GM21367 (cell line): Measurements from ENCODE around the gene PPP1R15A.
"Not testable (repeated sequence)": the region's sequence is repeated elsewhere in the genome, so short reads cannot be mapped to it uniquely, and the experiment has no call there.

ENCODE experiments used
- ATAC-seq: cut with Tn5 transposase; IDR thresholded peaks from one replicate; pipeline ENCODE4 v1.9.1; 2021; ENCODE audit not compliant: unreplicated experiment

PPP1R15A gene

DNA sequence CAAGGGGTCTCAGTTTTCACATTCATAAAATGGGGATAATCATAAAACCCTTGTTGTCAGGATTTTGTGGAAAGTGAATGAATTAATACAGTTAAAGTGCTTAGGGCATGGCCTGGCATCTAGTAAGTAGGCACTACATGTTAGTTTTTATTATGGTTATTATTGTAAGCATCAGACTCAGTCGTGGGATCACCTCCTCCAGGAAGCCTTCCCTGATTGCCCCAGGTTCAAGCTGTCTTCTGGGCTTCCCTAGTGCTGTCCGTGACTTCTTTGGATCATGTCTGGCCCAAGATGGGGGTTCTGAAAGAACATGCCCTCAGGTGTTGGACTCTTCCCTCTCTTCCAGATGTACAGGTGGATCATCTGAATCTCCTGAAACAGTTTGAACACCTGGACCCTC lies 38.6 kb downstream of the PPP1R15A start:
- no peak for ATAC-seq

DNA sequence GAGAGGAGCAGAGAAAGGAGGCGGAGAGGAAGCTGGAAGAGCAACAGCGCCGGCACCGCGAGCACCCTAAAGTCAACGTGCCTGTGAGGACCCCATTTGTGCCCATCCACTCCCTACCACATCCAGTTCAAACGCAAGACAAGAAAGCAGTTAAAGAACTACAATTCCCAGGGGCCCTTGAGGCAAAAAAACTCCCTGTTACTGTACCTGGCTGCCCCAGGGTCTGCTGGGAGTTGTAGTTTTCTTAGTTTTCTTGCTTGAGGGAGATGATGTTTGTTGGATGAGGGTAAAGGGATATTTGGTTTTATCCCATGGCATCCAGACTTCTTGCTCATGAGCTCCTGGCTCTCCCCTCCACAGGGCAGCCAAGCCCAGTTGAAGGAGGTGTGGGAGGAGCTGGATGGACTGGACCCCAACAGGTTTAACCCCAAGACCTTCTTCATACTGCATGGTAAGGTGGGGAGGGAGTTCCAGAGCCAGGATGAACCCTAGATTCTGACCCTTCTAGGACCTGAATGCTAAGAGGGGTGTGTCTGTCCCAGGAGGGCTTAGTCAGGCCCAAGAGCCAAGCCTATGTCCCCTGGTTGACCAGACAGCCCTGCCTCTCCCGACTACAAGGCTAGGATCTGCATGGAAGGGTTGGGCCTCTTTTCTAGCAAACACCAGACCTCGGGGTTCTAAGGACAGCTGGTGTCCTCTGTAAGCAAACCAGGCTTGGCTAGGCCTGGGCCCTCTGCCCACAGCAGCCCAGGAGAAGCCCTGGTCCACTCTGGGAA lies 41.1 kb downstream of the PPP1R15A start:
- ATAC-seq, result no peak

DNA sequence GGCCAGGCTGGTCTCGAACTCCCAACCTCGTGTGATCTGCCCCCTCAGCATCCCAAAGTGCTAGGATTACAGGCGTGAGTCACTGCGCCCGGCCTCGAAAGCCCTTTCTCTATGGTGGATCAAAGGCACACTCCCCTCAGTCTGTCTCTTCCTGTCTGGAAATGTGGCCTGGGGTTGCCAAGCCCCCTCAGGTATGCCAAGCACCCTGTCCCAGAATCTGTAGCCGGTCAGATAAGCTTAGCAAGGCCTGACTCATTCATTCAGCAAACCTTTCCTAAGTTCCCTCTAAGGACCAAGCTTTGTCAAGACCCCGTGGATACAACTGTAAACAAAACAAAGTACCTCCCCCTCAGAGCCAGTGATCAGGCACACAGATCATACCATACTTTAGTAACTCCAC lies 42.0 kb downstream of the PPP1R15A start:
- ATAC-seq, result no peak

DNA sequence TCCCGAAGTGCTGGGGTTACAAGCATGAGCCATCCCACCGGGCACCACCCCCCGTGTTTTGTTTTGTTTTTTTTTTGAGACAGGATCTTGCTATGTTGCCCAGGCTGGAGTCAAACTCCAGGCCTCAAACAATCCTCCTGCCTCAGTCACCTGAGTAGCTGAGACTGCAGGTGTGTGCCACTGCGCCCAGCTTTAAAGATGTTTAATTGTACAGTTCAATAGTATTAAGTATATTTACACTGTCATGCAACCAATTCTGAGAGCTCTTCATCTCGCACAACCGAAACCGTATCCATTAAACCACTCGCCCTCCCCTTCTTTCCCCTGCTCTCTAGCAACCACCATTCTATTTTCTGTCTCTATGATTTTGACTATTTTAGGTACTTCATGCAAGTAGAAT lies 43.5 kb downstream of the PPP1R15A start:
- ATAC-seq, result no peak

DNA sequence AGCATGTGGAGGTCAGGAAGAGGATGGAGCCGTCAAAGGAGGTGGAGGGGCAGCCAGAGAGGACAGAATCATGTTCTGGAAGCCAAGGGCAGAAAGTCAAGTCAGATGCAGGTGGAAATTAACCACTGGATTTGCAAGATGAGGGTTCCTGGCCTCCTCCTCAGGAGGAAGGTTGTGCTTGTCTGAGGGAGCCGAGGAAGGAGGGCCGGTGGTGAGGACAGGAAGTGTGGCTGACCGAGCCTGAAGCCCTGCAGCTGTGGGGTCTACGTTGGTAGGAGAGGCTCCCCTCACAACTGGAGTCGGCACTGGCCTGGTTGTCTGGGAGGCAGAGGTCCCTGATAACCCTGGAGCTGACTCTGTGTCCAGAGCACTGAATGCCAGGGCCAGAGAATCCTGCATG lies 45.9 kb downstream of the PPP1R15A start:
- ATAC-seq, result no peak

DNA sequence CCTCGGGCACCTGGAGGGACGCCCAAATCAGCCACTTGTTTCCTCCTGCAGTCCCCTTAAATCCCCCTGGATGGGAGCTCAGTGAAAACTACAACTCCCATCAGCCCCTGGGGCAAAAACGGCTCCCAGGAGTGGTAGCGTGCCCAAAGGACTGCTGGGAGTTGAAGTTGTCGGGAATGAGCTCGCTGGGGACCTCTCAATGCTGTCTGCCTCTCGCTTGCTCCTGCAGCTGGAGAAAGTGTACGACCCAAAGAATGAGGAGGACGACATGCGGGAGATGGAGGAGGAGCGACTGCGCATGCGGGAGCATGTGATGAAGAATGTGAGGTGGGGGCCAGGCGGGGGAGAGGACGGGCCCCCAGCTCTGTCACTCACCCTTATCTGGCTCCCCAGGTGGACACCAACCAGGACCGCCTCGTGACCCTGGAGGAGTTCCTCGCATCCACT lies 46.6 kb downstream of the PPP1R15A start:
- no peak for ATAC-seq

DNA sequence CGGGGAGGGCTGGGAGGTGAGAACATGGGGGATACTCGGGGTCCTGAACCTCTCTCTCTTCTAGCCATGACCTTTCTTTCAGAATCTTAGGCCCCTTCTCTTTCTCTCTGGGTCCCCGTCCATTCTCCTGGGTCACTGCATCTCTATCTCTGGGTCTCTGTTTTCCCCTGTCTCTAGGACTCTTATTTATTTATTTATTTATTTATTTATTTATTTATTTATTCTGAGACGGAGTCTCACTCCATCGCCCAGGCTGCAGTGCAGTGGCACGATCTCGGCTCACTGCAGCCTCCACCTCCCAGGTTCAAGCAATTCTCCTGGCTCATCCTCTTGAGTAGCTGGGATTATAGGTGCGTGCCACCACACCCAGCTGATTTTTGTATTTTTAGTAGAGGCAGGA lies 47.0 kb downstream of the PPP1R15A start:
- not testable (repeated sequence) for ATAC-seq

DNA sequence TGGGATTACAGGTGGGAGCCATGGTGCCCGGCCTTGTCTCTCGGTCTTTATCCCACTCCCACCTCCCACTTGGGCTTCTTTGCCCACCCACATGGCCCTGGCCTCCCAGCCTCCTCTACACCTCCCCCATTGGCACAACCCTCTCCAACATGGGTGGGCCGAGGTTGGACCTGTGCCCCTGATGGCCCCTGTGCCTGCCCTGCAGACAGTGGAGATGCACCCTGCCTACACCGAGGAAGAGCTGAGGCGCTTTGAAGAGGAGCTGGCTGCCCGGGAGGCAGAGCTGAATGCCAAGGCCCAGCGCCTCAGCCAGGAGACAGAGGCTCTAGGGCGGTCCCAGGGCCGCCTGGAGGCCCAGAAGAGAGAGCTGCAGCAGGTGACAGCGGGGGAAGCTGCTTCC lies 48.7 kb downstream of the PPP1R15A start:
- ATAC-seq, result no peak

DNA sequence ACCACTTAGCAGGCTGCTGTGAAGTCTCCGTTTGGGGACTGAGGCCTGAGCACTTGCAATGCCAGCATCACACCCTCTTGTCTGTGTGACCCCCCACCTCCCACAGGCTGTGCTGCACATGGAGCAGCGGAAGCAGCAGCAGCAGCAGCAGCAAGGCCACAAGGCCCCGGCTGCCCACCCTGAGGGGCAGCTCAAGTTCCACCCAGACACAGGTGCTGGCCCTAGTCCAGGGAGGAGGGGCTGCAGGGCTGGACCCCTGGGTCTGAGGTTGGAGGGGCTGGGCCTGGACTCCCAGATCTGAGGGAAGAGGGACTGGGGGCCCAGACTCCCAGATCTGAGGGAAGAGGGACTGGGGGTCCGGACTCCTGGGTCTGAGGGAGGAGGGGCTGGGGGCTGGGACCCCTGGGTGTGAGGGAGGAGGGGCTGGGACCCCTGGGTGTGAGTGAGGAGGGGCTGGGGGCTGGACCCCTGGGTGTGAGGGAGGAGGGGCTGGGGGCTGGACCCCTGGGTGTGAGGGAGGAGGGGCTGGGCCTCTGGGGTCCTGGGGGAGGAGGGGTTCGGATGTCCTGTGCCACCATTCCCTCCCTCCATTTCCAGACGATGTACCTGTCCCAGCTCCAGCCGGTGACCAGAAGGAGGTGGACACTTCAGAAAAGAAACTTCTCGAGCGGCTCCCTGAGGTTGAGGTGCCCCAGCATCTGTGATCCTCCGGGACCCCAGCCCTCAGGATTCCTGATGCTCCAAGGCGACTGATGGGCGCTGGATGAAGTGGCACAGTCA lies 49.7 kb downstream of the PPP1R15A start:
- ATAC-seq, result no peak

DNA sequence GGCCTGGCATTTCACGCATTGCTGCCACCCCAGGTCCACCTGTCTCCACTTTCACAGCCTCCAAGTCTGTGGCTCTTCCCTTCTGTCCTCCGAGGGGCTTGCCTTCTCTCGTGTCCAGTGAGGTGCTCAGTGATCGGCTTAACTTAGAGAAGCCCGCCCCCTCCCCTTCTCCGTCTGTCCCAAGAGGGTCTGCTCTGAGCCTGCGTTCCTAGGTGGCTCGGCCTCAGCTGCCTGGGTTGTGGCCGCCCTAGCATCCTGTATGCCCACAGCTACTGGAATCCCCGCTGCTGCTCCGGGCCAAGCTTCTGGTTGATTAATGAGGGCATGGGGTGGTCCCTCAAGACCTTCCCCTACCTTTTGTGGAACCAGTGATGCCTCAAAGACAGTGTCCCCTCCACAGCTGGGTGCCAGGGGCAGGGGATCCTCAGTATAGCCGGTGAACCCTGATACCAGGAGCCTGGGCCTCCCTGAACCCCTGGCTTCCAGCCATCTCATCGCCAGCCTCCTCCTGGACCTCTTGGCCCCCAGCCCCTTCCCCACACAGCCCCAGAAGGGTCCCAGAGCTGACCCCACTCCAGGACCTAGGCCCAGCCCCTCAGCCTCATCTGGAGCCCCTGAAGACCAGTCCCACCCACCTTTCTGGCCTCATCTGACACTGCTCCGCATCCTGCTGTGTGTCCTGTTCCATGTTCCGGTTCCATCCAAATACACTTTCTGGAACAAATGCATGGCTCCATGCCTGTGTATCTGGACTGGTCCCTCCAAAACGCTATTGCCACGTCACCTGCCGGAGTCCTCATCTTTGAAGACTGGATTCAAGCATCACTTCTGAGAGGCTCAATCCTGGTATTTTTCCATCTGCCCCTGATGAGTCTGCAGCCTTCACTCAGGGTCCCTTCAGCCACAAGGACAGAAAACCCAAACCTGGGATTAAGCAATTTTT lies 50.6 kb downstream of the PPP1R15A start:
- no peak for ATAC-seq

DNA sequence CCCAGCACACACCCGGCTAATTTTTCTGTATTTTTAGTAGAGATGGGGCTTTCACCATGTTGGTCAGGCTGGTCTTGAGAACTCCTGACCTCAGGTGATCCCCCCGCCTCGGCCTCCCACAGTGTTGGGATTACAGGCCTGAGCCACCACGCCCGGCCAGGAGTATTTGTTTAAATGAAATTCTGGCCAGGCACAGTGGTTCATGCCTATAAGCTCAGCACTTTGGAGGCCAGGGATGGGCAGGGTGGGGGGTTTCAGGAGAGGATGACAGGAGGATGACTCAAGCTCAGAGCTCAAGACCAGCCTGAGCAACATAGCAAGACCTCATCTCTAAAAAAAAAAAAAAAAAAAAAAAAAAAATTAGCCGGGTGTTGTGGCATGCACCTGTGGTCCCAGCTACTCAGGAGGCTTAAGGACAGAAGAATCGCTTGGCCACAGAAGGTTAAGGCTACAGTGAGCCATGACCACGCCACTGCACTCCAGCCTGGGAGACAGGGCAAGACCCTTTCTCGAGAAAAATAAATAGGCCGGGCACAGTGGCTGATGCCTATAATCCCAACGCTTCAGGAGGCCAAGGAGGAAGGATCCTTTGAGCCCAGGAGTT lies 53.1 kb downstream of the PPP1R15A start:
- no peak for ATAC-seq
